Measurements from ENCODE around the gene EHMT2.

GRCh38 chr6:31836474-31837368 is 60.8 kb downstream of the EHMT2 start:
- TF ChIP-seq CTCF (IDR thresholded peaks at IDR 0.05), result no peak
- TF ChIP-seq KAT7 (CRISPR knock-in tag; IDR thresholded peaks at IDR 0.05; ENCODE audit: borderline replicate concordance), result no peak
- no peak for TF ChIP-seq ATF3 (CRISPR knock-in tag; conservative IDR thresholded peaks at IDR 0.05)
- no peak for TF ChIP-seq ATF2 (CRISPR knock-in tag; IDR thresholded peaks at IDR 0.05; ENCODE audit: borderline replicate concordance, low read depth)
- TF ChIP-seq SMAD3 (CRISPR knock-in tag; IDR thresholded peaks at IDR 0.05; ENCODE audit: borderline replicate concordance), result no peak
- no peak for TF ChIP-seq TEAD4 (CRISPR knock-in tag; IDR thresholded peaks at IDR 0.05)
- no peak for TF ChIP-seq PREB (CRISPR knock-in tag; IDR thresholded peaks at IDR 0.05; ENCODE audit: borderline replicate concordance)
- no peak for TF ChIP-seq RELA (CRISPR knock-in tag; IDR thresholded peaks at IDR 0.05; ENCODE audit: borderline replicate concordance)
- no peak for TF ChIP-seq MAX (CRISPR knock-in tag; IDR thresholded peaks at IDR 0.05)
- TF ChIP-seq MLX (CRISPR knock-in tag; IDR thresholded peaks at IDR 0.05), result no peak

Data from WTC11 (cell line).